ENCODE data around the gene UBE2D1.

- TF ChIP-seq GLIS3 (CRISPR knock-in tag; IDR thresholded peaks at IDR 0.05) (no peak), ARNTL (CRISPR knock-in tag; IDR thresholded peaks at IDR 0.05; ENCODE audit: borderline replicate concordance, low read depth) (no peak), ZC3H10 (CRISPR knock-in tag; IDR thresholded peaks at IDR 0.05) (no peak), PATZ1 (CRISPR knock-in tag; IDR thresholded peaks at IDR 0.05; ENCODE audit: borderline replicate concordance) (no peak), ZNF70 (CRISPR knock-in tag; IDR thresholded peaks at IDR 0.05) (no peak), PPARA (CRISPR knock-in tag; IDR thresholded peaks at IDR 0.05; ENCODE audit: borderline replicate concordance) (no peak), ZFP30 (CRISPR knock-in tag; IDR thresholded peaks at IDR 0.05) (no peak), CSDC2 (CRISPR knock-in tag; IDR thresholded peaks at IDR 0.05) (no peak), ISL1 (CRISPR knock-in tag; IDR thresholded peaks at IDR 0.05) (no peak), ZNF565 (CRISPR knock-in tag; conservative IDR thresholded peaks at IDR 0.05; ENCODE audit: low read depth) (no peak), ZFP3 (CRISPR knock-in tag; IDR thresholded peaks at IDR 0.05) (no peak)
Observed at GRCh38 chr10:58359541-58359940, 24.7 kb downstream of the UBE2D1 start.
